Measurements from ENCODE around the gene ZNF708.
"Not testable (repeated sequence)": the region's sequence is repeated elsewhere in the genome, so short reads cannot be mapped to it uniquely, and the experiment has no call there.

ZNF708 gene

DNA sequence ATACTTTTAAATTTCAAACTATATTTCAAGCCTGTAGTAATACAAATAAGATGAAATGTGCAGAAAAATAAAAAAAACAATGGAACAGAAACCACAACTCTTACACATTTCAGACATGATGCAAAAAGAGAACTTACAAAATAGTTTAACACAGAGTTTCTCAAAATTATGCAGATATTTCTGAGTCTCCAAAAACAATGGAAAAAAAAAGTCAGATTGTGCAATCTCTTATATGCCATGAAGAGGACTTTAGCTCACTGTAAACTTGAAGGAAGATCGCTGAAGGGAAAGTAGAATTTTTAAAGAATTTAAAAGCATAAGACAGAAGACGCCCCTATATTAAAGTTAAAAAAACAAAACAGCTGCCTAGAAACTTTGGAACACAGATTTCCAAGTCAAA is 20.4 kb downstream of the ZNF708 start:
- TF ChIP-seq ZFX (IDR thresholded peaks at IDR 0.05): no peak
- TF ChIP-seq, protein P1, sequence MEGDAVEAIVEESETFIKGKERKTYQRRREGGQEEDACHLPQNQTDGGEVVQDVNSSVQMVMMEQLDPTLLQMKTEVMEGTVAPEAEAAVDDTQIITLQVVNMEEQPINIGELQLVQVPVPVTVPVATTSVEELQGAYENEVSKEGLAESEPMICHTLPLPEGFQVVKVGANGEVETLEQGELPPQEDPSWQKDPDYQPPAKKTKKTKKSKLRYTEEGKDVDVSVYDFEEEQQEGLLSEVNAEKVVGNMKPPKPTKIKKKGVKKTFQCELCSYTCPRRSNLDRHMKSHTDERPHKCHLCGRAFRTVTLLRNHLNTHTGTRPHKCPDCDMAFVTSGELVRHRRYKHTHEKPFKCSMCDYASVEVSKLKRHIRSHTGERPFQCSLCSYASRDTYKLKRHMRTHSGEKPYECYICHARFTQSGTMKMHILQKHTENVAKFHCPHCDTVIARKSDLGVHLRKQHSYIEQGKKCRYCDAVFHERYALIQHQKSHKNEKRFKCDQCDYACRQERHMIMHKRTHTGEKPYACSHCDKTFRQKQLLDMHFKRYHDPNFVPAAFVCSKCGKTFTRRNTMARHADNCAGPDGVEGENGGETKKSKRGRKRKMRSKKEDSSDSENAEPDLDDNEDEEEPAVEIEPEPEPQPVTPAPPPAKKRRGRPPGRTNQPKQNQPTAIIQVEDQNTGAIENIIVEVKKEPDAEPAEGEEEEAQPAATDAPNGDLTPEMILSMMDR (conservative IDR thresholded peaks at IDR 0.05): no peak
- no peak overlapping the region for H3K27ac ChIP-seq

DNA sequence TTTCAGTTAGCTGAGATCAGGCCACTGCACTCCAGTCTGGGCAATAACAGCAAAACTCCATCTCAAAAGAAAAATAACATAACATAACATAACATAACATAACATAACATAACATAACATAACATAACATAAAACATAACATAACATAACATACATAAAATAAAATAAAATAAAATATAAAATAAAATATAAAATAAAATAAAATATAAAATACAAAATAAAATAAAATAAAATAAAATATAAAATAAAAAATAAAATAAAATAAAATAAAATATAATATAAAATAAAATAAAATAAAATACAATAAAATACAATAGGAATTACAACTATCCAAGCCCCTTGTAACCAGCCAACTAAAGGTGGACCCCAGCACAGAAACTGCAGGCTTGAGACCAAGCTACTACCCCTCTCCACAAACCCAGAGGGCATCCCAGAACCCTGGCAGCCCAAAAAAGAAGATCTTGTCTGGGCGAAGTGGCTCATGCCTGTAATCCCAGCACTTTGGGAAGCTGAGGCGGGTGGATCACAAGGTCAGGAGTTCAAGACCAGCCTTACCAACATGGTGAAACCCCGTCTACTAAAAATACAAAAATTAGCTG is 22.2 kb downstream of the ZNF708 start:
- not testable (repeated sequence) for H3K27ac ChIP-seq

DNA sequence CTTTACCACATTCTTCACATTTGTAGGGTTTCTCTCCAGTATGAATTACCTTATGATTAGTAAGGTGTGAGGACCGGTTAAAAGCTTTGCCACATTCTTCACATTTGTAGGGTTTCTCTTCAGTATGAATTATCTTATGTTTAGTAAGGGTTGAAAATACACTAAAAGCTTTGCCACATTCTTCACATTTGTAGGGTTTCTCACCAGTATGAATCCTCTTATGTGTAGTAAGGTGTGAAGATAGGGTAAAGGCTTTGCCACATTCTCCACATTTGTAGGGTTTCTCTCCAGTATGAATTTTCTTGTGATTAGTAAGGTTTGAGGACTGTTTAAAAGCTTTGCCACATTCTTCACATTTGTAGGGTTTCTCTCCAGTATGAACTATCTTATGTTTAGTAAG is 35.4 kb downstream of the ZNF708 start:
- H3K27ac ChIP-seq: not testable (repeated sequence)

DNA sequence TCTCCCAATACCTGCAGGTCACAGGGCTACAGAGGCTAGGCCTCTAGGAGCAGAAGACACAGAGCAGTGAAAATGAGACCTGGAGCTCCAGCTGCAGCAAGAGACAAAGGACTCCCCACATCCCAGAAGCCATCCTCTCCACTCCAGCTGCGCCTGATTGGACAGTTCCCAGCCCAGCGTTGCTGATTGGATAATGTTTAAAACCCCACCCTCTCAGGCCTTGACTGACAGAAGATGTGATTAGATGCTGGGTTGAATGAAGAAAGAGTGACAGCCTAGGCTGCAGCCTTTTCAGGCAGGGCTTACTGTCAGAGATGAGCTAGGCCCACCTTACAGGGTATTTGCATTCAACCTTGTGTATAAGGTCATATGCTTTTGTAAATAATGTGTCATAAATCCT is 59.4 kb downstream of the ZNF708 start:
- TF ChIP-seq, protein P1 (conservative IDR thresholded peaks at IDR 0.05): no peak
- TF ChIP-seq ZFX (IDR thresholded peaks at IDR 0.05): no peak
- H3K27ac ChIP-seq: no peak overlapping the region

DNA sequence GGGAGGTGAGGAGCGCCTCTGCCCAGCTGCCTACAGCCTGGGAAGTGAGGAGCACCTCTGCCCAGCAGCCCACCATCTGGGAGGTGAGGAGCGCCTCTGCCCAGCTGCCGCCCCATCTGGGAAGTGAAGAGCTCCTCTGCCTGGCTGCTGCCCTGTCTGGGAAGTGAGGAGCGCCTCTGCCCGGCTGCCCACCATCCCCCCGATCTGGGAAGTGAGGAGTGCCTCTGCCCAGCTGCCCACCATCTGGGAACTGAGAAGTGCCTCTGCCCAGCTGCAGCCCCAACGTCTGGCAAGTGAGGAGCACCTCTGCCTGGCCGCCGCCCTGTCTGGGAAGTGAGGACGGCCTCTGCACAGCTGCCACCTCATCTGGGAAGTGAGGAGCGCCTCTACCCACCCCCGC is 64.3 kb downstream of the ZNF708 start:
- TF ChIP-seq ZFX (IDR thresholded peaks at IDR 0.05): no peak
- TF ChIP-seq, protein P1 (conservative IDR thresholded peaks at IDR 0.05): no peak

DNA sequence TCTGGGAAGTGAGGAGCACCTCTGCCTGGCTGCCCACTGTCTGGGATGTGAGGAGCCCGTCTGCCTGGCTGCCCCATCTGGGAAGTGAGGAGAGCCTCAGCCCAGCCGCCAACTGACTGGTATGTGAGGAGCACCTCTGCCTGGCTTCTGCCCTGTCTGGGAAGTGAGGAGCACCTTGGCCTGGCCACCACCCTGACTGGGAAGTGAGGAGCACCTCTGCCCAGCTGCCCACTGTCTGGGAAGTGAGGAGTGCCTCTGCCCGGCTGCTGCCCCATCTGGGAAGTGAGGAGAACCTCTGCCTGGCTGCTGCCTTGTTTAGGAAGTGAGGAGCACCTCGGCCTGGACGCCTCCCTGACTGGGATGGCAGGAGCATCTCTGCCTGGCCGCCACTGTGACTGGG is 64.8 kb downstream of the ZNF708 start:
- no peak for TF ChIP-seq ZFX (IDR thresholded peaks at IDR 0.05)
- no peak overlapping the region for H3K27ac ChIP-seq

More for the DNA sequence above, 64.3 kb downstream of the ZNF708 start:
- no peak overlapping the region for H3K27ac ChIP-seq

DNA sequence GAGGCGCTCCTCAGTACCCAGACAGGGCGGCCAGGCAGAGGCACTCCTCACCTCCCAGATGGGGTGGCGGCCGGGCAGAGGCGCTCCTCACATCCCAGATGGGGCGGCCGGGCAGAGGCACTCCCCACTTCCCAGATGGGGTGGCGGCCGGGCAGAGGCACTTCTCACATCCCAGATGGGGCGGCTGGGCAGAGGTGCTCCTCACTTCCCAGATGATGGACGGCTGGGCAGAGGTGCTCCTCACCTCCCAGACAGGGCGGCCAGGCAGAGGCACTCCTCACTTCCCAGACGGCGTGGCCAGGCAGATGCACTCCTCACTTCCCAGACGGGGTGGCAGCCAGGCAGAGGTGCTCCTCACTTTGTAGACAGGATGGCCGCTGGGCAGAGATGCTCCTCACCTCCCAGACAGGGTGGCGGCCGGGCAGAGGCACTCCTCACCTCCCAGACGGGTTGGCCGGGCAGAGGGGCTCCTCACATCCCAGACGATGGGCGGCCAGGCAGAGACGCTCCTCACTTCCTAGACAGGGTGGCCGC is 68.3 kb downstream of the ZNF708 start:
- not testable (repeated sequence) for H3K27ac ChIP-seq

DNA sequence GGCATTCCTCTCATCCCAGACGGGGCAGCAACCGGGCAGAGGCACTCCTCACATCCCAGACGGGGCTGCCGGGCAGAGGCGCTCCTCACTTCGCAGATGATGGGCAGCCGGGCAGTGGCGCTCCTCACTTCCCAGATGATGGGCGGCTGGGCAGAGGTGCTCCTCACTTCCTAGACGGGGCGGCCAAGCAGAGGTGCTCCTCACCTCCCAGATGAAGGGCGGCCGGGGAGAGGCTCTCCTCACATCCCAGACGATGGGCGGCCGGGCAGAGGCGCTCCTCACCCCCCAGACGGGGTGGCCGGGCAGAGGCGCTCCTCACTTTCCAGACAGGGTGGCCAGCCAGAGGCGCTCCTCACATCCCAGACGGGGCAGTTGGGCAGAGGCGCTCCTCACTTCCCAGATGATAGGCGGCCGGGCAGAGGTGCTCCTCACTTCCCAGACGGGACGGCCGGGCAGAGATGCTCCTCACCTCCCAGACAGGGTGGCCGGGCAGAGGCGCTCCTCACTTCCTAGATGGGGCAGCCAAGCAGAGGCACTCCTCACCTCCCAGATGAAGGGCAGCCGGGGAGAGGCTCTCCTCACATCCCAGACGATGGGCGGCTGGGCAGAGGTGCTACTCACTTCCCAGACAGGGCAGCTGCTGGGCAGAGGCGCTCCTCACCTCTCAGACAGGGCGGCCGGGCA is 68.9 kb downstream of the ZNF708 start:
- no peak overlapping the region for H3K27ac ChIP-seq
- TF ChIP-seq, protein P1 (conservative IDR thresholded peaks at IDR 0.05): no peak
- no peak for TF ChIP-seq ZFX (IDR thresholded peaks at IDR 0.05)

DNA sequence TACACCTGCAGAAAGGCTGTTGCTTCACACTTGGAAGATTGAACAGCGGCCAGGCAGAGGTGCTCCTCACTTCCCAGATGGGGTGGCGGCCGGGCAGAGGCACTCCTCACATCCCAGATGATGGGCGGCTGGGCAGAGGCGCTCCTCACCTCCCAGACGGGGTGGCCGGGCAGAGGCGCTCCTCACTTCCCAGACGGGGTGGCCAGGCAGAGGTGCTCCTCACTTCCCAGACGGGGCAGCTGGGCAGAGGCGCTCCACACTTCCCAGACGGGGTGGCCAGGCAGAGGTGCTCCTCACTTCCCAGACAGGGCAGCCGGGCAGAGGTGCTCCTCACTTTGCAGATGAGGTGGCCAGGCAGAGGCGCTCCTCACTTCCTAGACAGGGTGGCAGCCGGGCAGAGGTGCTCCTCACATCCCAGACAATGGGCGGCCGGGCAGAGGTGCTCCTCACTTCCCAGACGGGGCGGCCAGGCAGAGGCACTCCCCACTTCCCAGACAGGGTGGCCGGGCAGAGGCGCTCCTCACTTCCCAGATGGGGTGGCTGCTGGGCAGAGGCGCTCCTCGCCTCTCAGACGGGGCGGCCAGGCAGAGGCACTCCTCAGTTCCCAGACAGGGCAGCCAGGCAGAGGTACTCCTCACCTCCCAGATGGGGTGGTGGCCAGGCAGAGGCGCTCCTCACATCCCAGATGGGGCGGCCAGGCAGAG is 69.6 kb downstream of the ZNF708 start:
- not testable (repeated sequence) for H3K27ac ChIP-seq

DNA sequence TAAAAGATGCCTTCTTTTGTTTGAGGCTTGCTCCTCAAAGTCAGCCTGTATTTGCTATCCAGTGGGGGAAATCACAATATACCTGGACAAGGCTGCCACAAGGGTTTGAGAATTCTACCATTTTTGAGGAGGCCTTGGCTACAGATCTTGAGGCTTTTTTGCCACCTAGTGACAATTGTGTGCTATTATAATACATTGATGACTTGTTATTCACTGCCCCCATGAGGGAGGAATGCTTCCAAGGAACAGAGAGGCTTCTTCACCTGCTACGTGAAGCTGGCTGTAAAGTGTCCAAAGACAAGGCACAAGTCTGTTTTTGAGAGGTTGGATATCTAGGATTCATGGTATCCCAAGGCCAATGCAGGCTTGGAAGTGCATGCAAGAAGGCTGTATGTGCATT is 72.5 kb downstream of the ZNF708 start:
- TF ChIP-seq, protein P1 (conservative IDR thresholded peaks at IDR 0.05): peak; percentile 43
- no peak for TF ChIP-seq ZFX (IDR thresholded peaks at IDR 0.05)
- no peak overlapping the region for H3K27ac ChIP-seq
